ENCODE results near the gene VAV1.

- TF ChIP-seq EZH2 (conservative IDR thresholded peaks at IDR 0.05; ENCODE audit: low read depth, low read length) (no peak), ZNF44 (CRISPR knock-in tag; IDR thresholded peaks at IDR 0.05) (no peak), ZNF878 (CRISPR knock-in tag; IDR thresholded peaks at IDR 0.05) (no peak), HNRNPH1 (optimal IDR thresholded peaks at IDR 0.05; ENCODE audit: low read depth, low read length) (no peak)
These were observed 49.3 kb downstream of the VAV1 start for GRCh38 chr19:6821639-6822310.
